HEK293T (cell line): ENCODE data around the gene HDHD5.

Experiments used
- ARNT ChIP-seq: fragments of 450-650 bp; IDR thresholded peaks from 2 replicates; pipeline ENCODE4 v1.6.1; 2017; ENCODE audit warnings: mild to moderate bottlenecking
- BHLHE40 ChIP-seq: fragments of 450-650 bp; IDR thresholded peaks from 2 replicates; pipeline ENCODE4 v1.6.1; 2016; ENCODE audit warnings: mild to moderate bottlenecking, moderate library complexity, borderline replicate concordance
- ELF4 ChIP-seq: fragments of 450-650 bp; IDR thresholded peaks from 2 replicates; pipeline ENCODE4 v1.6.1; 2017; ENCODE audit warnings: antibody characterized with exemption
- FOXA1 ChIP-seq: fragments of 450-650 bp; IDR thresholded peaks from 2 replicates; pipeline ENCODE4 v1.6.1; 2016; ENCODE audit warnings: mild to moderate bottlenecking
- FOXK2 ChIP-seq: fragments of 450-650 bp; IDR thresholded peaks from 2 replicates; pipeline ENCODE4 v1.6.1; 2016; ENCODE audit warnings: mild to moderate bottlenecking
- HDGF ChIP-seq: fragments of 450-650 bp; IDR thresholded peaks from 2 replicates; pipeline ENCODE4 v1.6.1; 2017; ENCODE audit warnings: antibody characterized with exemption, borderline replicate concordance
- LEF1 ChIP-seq: fragments of 450-650 bp; IDR thresholded peaks from 2 replicates; pipeline ENCODE4 v1.6.1; 2017; ENCODE audit warnings: mild to moderate bottlenecking, borderline replicate concordance
- NFRKB ChIP-seq: fragments of 450-650 bp; IDR thresholded peaks from 2 replicates; pipeline ENCODE4 v1.6.1; 2016; ENCODE audit warnings: mild to moderate bottlenecking, moderate library complexity
- SP1 ChIP-seq: fragments of 450-650 bp; IDR thresholded peaks from 2 replicates; pipeline ENCODE4 v1.6.1; 2017
- SUZ12 ChIP-seq: fragments of 450-650 bp; IDR thresholded peaks from 2 replicates; pipeline ENCODE4 v1.6.1; 2016; ENCODE audit warnings: mild to moderate bottlenecking
- ZNF384 ChIP-seq: fragments of 450-650 bp; IDR thresholded peaks from 2 replicates; pipeline ENCODE4 v1.6.1; 2016
- TF ChIP-seq, protein P1 (sequence below): fragments of 450-650 bp; IDR thresholded peaks from 2 replicates; pipeline ENCODE4 v1.6.1; 2016

GRCh38 chr22:17112491-17113042 is 46.5 kb downstream of the HDHD5 start:
- TF ChIP-seq ZNF384 (no peak), SUZ12 (no peak), FOXK2 (no peak), ELF4 (no peak), ARNT (no peak), BHLHE40 (no peak), SP1 (no peak), LEF1 (no peak), HDGF (no peak), NFRKB (no peak), FOXA1 (no peak)
- TF ChIP-seq, protein P1, sequence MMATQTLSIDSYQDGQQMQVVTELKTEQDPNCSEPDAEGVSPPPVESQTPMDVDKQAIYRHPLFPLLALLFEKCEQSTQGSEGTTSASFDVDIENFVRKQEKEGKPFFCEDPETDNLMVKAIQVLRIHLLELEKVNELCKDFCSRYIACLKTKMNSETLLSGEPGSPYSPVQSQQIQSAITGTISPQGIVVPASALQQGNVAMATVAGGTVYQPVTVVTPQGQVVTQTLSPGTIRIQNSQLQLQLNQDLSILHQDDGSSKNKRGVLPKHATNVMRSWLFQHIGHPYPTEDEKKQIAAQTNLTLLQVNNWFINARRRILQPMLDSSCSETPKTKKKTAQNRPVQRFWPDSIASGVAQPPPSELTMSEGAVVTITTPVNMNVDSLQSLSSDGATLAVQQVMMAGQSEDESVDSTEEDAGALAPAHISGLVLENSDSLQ: no peak
